Ishikawa (cell line): ENCODE measurements around the gene DOK4.

ENCODE experiments used
- CEBPB ChIP-seq: IDR thresholded peaks from 2 replicates; pipeline ENCODE4 v1.6.1; 2012
- EGR1 ChIP-seq: IDR thresholded peaks from 2 replicates; pipeline ENCODE4 v1.6.1; 2012
- EP300 ChIP-seq: IDR thresholded peaks from 2 replicates; pipeline ENCODE4 v1.6.1; 2012; ENCODE audit warnings: borderline replicate concordance
- FOXM1 ChIP-seq: IDR thresholded peaks from 2 replicates; pipeline ENCODE4 v1.6.1; 2012; ENCODE audit warnings: low read depth, borderline replicate concordance
- REST ChIP-seq: IDR thresholded peaks from 2 replicates; pipeline ENCODE4 v1.6.1; 2012; ENCODE audit warnings: low read depth, mild to moderate bottlenecking
- TAF1 ChIP-seq: IDR thresholded peaks from 2 replicates; pipeline ENCODE4 v1.6.1; 2012; ENCODE audit warnings: low read depth, mild to moderate bottlenecking
- TCF12 ChIP-seq: IDR thresholded peaks from 2 replicates; pipeline ENCODE4 v1.6.1; 2012; ENCODE audit warnings: low read depth
- YY1 ChIP-seq: IDR thresholded peaks from 2 replicates; pipeline ENCODE4 v1.6.1; 2012; ENCODE audit warnings: low read depth
- ZBTB7A ChIP-seq: IDR thresholded peaks from 2 replicates; pipeline ENCODE4 v1.6.1; 2012; ENCODE audit warnings: low read depth
- TF ChIP-seq, protein P1 (sequence below): IDR thresholded peaks from 2 replicates; pipeline ENCODE4 v1.6.1; 2012

DNA sequence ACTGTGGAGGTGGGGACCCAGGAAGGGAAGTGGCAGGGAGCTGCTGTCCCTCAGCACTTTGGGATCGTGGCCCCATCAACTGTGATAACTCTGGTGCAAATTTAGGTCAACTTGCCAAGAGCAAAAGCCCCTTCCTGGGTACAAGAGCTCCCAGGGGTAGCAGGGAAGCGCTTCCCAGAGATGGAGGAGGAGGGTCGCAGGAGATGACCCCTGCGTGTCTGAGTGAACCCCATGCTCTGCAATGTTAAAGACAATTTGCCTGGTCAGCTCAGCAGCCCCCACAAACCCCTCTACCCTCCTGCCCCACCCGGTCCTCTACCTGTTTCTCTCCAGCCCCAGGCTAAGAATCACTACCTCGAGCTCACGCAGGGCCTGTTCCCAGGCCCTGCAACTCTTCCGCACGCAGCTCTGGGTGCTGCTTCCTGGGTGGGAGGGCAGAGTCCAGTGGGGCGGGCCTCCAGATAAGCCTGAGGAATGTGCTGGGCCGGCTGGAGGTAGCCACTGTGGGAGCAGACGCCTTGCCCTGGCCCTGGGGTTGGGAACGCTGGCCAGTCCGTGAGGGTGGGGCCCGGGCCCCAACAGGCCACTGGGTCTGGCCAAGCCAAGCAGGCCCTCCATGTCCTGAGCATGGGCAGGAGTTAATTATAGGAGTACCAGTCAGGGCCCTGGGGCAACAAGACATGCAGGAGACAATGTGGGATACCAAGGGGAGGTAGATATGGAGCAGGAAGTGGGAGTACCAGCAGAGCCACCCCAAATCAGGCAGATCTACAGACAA is 6.1 kb downstream of the DOK4 start:
- TF ChIP-seq, protein P1, sequence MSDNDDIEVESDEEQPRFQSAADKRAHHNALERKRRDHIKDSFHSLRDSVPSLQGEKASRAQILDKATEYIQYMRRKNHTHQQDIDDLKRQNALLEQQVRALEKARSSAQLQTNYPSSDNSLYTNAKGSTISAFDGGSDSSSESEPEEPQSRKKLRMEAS = peak; percentile 10; the same call in 1 of the 2 replicates
- TF ChIP-seq CEBPB (no peak), YY1 (no peak), REST (peak; percentile 12; the same call in 1 of the 2 replicates), EP300 (no peak), EGR1 (no peak), TCF12 (no peak; the same call in 1 of the 2 replicates), ZBTB7A (0 out of 2 replicates have a peak, but pooled peaks have one; percentile 18), FOXM1 (no peak), TAF1 (no peak)
